WTC11 (cell line): ENCODE measurements around the gene ITFG1.

Experiments used
- ESRRA ChIP-seq: sonication (generic); formaldehyde crosslinking; IDR thresholded peaks from 2 replicates; pipeline ENCODE4 v1.8.1; 2022; ENCODE audit warnings: mild to moderate bottlenecking, missing genetic modification reagents, borderline replicate concordance
- MYBL2 ChIP-seq: sonication (generic); formaldehyde crosslinking; IDR thresholded peaks from 2 replicates; pipeline ENCODE4 v1.8.1; 2023; ENCODE audit warnings: mild to moderate bottlenecking, moderate library complexity, missing genetic modification reagents
- SP1 ChIP-seq: sonication (generic); formaldehyde crosslinking; conservative IDR thresholded peaks from 2 replicates; pipeline ENCODE4 v1.8.1; 2022; ENCODE audit warnings: missing genetic modification reagents
- USF2 ChIP-seq: sonication (generic); formaldehyde crosslinking; IDR thresholded peaks from 2 replicates; pipeline ENCODE4 v1.8.1; 2023; ENCODE audit warnings: mild to moderate bottlenecking, missing genetic modification reagents, moderate library complexity

GRCh38 chr16:47317465-47318240 lies 143.2 kb downstream of the ITFG1 start:
- TF ChIP-seq ESRRA (CRISPR knock-in tag): no peak
- TF ChIP-seq MYBL2 (CRISPR knock-in tag): no peak
- no peak for TF ChIP-seq SP1 (CRISPR knock-in tag)
- TF ChIP-seq USF2 (CRISPR knock-in tag): no peak
